Neural cell (in vitro differentiated cells): ENCODE results near the gene CRLF1.

Source experiments
- EP300 ChIP-seq: fragments of 450-650 bp; conservative IDR thresholded peaks from 2 replicates; pipeline ENCODE4 v1.6.1; 2014; ENCODE audit warnings: antibody characterized with exemption, mild to moderate bottlenecking, moderate library complexity; ENCODE audit not compliant: poor library complexity, severe bottlenecking
- POLR2AphosphoS5 ChIP-seq: IDR thresholded peaks from 2 replicates; pipeline ENCODE4 v1.6.1; 2012
- RAD21 ChIP-seq: fragments of 450-650 bp; conservative IDR thresholded peaks from 2 replicates; pipeline ENCODE4 v1.6.1; 2014; ENCODE audit warnings: antibody characterized with exemption, mild to moderate bottlenecking, moderate library complexity
- TF ChIP-seq, protein P1 (sequence below): fragments of 450-650 bp; IDR thresholded peaks from 2 replicates; pipeline ENCODE4 v1.5.1; 2014; ENCODE audit warnings: antibody characterized with exemption, mild to moderate bottlenecking, moderate library complexity; ENCODE audit not compliant: poor library complexity, severe bottlenecking

GRCh38 chr19:18655173-18655844 is 48.7 kb upstream of the CRLF1 start:
- no peak for TF ChIP-seq EP300
- TF ChIP-seq, protein P1, sequence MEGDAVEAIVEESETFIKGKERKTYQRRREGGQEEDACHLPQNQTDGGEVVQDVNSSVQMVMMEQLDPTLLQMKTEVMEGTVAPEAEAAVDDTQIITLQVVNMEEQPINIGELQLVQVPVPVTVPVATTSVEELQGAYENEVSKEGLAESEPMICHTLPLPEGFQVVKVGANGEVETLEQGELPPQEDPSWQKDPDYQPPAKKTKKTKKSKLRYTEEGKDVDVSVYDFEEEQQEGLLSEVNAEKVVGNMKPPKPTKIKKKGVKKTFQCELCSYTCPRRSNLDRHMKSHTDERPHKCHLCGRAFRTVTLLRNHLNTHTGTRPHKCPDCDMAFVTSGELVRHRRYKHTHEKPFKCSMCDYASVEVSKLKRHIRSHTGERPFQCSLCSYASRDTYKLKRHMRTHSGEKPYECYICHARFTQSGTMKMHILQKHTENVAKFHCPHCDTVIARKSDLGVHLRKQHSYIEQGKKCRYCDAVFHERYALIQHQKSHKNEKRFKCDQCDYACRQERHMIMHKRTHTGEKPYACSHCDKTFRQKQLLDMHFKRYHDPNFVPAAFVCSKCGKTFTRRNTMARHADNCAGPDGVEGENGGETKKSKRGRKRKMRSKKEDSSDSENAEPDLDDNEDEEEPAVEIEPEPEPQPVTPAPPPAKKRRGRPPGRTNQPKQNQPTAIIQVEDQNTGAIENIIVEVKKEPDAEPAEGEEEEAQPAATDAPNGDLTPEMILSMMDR, result no peak
- TF ChIP-seq RAD21, result no peak
- no peak for TF ChIP-seq POLR2AphosphoS5
